Measurements from ENCODE around the gene STARD4.

GRCh38 chr5:111512375-111513130 lies at the start of gene STARD4:
- TF ChIP-seq POLR2A (IDR thresholded peaks at IDR 0.05) = peak; percentile 48 to 76
- TF ChIP-seq CTCF (IDR thresholded peaks at IDR 0.05 in 4 of 5, conservative IDR thresholded peaks at IDR 0.05 in 1 of 5) = no peak

Data from gastrocnemius medialis (tissue), 4 donors.